ENCODE data around the gene ZNF653. TPM values are rescaled to one million over a fixed set of nuclear protein-coding genes. Genes with fewer than 3 reads are reported as not detected.

ZNF653 gene
- total RNA-seq, 1 experiment from 2014 or later: 10.3 TPM

DNA sequence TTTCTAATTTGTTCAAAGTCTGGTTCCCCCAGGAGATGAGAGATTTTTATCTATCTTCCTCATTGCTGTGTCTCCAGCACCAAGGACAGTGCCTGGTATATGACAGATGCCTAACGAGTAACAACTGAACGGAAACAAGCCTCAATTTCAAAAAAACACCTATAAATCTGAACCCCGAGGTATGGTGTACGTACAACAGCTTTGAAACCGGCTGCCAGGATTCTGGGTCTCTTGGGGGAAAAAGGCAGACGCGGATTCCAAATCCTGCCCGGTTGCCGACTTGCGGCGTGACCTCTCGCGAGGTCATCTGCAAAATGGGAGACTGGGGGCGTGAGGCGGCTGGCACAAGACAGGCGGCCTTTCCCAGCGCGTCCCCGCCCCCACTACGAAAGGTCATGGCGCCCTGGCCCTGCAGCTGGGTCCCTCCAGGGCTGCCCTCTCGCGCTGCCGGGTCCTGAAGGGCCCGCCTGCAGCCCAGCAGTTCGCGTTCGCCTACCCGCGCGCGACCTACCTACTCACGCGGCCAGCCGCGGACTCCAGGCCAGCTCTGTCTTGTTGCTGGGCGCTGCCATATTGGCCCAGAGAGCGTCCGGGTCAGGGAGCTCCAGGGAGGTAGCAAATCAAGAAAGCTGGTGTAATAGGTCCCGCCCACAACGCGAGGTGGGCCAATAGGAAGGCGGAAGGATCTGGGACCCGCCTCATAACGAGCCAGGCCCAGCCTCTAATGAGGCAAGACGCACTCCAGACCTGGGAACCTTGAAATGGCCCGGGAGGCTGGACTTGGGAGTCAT, 23.1 kb upstream of the ZNF653 start, which contains the start of gene ECSIT (continued):
- TF ChIP-seq, protein P1, sequence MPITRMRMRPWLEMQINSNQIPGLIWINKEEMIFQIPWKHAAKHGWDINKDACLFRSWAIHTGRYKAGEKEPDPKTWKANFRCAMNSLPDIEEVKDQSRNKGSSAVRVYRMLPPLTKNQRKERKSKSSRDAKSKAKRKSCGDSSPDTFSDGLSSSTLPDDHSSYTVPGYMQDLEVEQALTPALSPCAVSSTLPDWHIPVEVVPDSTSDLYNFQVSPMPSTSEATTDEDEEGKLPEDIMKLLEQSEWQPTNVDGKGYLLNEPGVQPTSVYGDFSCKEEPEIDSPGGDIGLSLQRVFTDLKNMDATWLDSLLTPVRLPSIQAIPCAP (CRISPR knock-in tag; IDR thresholded peaks at IDR 0.05): no peak

DNA sequence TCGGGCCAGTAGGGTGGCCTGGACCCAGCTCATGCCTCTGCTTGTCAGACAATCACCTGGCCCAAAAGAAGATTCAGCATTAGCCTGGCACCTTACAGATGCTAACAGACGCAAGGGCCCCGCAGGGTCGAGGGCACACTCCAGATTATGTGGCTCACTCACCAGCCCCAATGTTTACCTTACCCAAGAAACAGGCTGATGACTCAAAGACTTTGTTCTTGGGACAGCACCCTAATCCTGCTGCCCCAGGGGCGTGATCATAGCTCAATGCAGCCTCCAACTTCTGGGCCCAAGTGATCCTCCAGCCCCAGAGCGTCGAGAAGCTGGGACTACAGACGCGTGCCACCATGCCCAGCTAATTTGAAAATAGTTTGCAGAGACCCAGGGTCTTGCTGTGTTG, 13.5 kb upstream of the ZNF653 start:
- no peaks in the 10 kb centered on the region for H3K4me1 Mint-ChIP-seq
- 0 out of 2 replicates have a peak, but pooled peaks cover 4% of the 10 kb centered on the region for H3K36me3 Mint-ChIP-seq
- ChIA-PET CTCF (no interaction called here), POLR2A (interaction anchor here (0.7 kb wide), 1 partner anchor 10 kb away, joined by 3 read pairs; the partner anchor contains the start of gene ECSIT)
- DNase-seq (ENCODE audit: low spot score) (no peak), ATAC-seq (no peak)
- H3K9me3 Mint-ChIP-seq: no peaks in the 10 kb centered on the region
- TF ChIP-seq ZNF121 (CRISPR knock-in tag; IDR thresholded peaks at IDR 0.05): no peak
- no peak for TF ChIP-seq NR1H2 (CRISPR knock-in tag; IDR thresholded peaks at IDR 0.05)
- TF ChIP-seq, protein P2, sequence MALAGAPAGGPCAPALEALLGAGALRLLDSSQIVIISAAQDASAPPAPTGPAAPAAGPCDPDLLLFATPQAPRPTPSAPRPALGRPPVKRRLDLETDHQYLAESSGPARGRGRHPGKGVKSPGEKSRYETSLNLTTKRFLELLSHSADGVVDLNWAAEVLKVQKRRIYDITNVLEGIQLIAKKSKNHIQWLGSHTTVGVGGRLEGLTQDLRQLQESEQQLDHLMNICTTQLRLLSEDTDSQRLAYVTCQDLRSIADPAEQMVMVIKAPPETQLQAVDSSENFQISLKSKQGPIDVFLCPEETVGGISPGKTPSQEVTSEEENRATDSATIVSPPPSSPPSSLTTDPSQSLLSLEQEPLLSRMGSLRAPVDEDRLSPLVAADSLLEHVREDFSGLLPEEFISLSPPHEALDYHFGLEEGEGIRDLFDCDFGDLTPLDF (CRISPR knock-in tag; IDR thresholded peaks at IDR 0.05): no peak
- TF ChIP-seq ZBTB21 (CRISPR knock-in tag; IDR thresholded peaks at IDR 0.05; ENCODE audit: borderline replicate concordance): no peak
- no peak overlapping the region for H3K27ac Mint-ChIP-seq
- no peak overlapping the region for H3K4me3 Mint-ChIP-seq
- no peaks in the 10 kb centered on the region for H3K27me3 Mint-ChIP-seq (ENCODE audit: low read depth)

DNA sequence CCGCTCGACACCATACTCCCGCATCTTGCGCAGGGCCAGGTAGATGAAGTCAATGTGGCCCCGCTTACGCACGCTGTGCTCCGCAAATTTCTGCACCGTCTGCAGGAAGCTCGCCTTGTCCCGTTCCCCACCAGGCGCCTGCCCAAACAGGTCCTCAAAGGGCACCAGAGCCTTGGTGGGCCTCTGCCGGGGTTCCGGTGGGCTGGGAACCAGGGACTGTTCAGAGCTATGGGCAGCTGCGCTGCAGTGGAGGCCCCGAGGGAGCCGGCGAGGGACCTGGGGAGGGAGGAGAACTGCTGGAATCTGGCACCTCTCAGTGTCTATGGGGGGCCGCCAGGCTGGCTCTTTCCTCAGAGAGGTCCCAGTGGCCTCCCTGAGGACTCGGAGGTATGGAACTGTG, 8.3 kb upstream of the ZNF653 start:
- no peak for TF ChIP-seq ELF4 (CRISPR knock-in tag; IDR thresholded peaks at IDR 0.05; ENCODE audit: low read depth)
- TF ChIP-seq CBFB (CRISPR knock-in tag; IDR thresholded peaks at IDR 0.05; ENCODE audit: low read depth): no peak
- no peak for TF ChIP-seq ZNF263 (CRISPR knock-in tag; IDR thresholded peaks at IDR 0.05; ENCODE audit: low read depth)
- no peak for TF ChIP-seq KAT7 (CRISPR knock-in tag; IDR thresholded peaks at IDR 0.05; ENCODE audit: borderline replicate concordance)
- TF ChIP-seq TEAD4 (CRISPR knock-in tag; IDR thresholded peaks at IDR 0.05): no peak
- no peaks in the 10 kb centered on the region for H3K9me3 Mint-ChIP-seq
- no peaks in the 10 kb centered on the region for H3K27me3 Mint-ChIP-seq (ENCODE audit: low read depth)
- no peaks in the 10 kb centered on the region for H3K4me1 Mint-ChIP-seq
- H3K27ac Mint-ChIP-seq: no peak overlapping the region
- DNase-seq (ENCODE audit: low spot score): no peak
- H3K36me3 Mint-ChIP-seq: peaks cover 6% of the 10 kb centered on the region
- no peak overlapping the region for H3K4me3 Mint-ChIP-seq
- no peak for ATAC-seq
- ChIA-PET CTCF (interaction anchor here (1.0 kb wide), 2 partner anchors 11 to 131 kb away, joined by 4 read pairs; no protein-coding TSS in a partner anchor), POLR2A (no interaction called here)

DNA sequence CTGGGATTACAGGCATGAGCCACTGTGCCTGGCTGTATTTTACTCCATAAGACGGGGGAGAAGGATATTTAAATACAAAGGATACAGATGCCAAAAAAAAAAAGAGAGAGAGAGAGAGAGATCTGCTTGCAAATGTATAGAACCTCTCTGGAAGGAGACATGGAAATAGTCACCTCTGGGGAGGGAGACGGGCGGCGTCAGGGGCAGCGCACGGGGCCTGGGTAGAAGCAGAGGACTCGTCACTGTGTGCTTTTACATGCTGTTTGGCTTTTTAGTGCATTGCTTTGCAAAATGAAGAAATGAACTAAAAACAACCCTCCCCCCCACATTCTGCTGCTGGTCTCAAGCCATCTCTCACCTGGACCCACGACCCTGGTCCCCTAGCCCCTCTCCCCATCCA, 4.8 kb upstream of the ZNF653 start:
- Mint-ChIP-seq H3K36me3 (peaks cover 6% of the 10 kb centered on the region), H3K4me3 (no peak overlapping the region), H3K4me1 (peaks cover 2% of the 10 kb centered on the region; the same call in 1 of the 2 replicates), H3K9me3 (no peaks in the 10 kb centered on the region), H3K27ac (no peak overlapping the region), H3K27me3 (ENCODE audit: low read depth) (no peaks in the 10 kb centered on the region)
- ChIA-PET POLR2A (no interaction called here), CTCF (no interaction called here)
- ATAC-seq (no peak), DNase-seq (ENCODE audit: low spot score) (no peak)
- TF ChIP-seq ZNF671 (CRISPR knock-in tag; IDR thresholded peaks at IDR 0.05) (no peak), ZNF232 (CRISPR knock-in tag; IDR thresholded peaks at IDR 0.05) (no peak), GTF2I (CRISPR knock-in tag; conservative IDR thresholded peaks at IDR 0.05) (no peak), ELF4 (CRISPR knock-in tag; IDR thresholded peaks at IDR 0.05; ENCODE audit: low read depth) (no peak), SMAD3 (CRISPR knock-in tag; IDR thresholded peaks at IDR 0.05; ENCODE audit: borderline replicate concordance) (no peak), NFATC4 (CRISPR knock-in tag; IDR thresholded peaks at IDR 0.05) (no peak)
- TF ChIP-seq, protein P3, sequence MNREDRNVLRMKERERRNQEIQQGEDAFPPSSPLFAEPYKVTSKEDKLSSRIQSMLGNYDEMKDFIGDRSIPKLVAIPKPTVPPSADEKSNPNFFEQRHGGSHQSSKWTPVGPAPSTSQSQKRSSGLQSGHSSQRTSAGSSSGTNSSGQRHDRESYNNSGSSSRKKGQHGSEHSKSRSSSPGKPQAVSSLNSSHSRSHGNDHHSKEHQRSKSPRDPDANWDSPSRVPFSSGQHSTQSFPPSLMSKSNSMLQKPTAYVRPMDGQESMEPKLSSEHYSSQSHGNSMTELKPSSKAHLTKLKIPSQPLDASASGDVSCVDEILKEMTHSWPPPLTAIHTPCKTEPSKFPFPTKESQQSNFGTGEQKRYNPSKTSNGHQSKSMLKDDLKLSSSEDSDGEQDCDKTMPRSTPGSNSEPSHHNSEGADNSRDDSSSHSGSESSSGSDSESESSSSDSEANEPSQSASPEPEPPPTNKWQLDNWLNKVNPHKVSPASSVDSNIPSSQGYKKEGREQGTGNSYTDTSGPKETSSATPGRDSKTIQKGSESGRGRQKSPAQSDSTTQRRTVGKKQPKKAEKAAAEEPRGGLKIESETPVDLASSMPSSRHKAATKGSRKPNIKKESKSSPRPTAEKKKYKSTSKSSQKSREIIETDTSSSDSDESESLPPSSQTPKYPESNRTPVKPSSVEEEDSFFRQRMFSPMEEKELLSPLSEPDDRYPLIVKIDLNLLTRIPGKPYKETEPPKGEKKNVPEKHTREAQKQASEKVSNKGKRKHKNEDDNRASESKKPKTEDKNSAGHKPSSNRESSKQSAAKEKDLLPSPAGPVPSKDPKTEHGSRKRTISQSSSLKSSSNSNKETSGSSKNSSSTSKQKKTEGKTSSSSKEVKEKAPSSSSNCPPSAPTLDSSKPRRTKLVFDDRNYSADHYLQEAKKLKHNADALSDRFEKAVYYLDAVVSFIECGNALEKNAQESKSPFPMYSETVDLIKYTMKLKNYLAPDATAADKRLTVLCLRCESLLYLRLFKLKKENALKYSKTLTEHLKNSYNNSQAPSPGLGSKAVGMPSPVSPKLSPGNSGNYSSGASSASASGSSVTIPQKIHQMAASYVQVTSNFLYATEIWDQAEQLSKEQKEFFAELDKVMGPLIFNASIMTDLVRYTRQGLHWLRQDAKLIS (CRISPR knock-in tag; IDR thresholded peaks at IDR 0.05; ENCODE audit: borderline replicate concordance): no peak
- TF ChIP-seq, protein P4, sequence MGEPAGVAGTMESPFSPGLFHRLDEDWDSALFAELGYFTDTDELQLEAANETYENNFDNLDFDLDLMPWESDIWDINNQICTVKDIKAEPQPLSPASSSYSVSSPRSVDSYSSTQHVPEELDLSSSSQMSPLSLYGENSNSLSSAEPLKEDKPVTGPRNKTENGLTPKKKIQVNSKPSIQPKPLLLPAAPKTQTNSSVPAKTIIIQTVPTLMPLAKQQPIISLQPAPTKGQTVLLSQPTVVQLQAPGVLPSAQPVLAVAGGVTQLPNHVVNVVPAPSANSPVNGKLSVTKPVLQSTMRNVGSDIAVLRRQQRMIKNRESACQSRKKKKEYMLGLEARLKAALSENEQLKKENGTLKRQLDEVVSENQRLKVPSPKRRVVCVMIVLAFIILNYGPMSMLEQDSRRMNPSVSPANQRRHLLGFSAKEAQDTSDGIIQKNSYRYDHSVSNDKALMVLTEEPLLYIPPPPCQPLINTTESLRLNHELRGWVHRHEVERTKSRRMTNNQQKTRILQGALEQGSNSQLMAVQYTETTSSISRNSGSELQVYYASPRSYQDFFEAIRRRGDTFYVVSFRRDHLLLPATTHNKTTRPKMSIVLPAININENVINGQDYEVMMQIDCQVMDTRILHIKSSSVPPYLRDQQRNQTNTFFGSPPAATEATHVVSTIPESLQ (CRISPR knock-in tag; IDR thresholded peaks at IDR 0.05): no peak
- TF ChIP-seq, protein P5, sequence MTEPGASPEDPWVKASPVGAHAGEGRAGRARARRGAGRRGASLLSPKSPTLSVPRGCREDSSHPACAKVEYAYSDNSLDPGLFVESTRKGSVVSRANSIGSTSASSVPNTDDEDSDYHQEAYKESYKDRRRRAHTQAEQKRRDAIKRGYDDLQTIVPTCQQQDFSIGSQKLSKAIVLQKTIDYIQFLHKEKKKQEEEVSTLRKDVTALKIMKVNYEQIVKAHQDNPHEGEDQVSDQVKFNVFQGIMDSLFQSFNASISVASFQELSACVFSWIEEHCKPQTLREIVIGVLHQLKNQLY (CRISPR knock-in tag; IDR thresholded peaks at IDR 0.05): no peak
- TF ChIP-seq, protein P6, sequence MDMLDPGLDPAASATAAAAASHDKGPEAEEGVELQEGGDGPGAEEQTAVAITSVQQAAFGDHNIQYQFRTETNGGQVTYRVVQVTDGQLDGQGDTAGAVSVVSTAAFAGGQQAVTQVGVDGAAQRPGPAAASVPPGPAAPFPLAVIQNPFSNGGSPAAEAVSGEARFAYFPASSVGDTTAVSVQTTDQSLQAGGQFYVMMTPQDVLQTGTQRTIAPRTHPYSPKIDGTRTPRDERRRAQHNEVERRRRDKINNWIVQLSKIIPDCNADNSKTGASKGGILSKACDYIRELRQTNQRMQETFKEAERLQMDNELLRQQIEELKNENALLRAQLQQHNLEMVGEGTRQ (CRISPR knock-in tag; IDR thresholded peaks at IDR 0.05): no peak
- TF ChIP-seq, protein P7, sequence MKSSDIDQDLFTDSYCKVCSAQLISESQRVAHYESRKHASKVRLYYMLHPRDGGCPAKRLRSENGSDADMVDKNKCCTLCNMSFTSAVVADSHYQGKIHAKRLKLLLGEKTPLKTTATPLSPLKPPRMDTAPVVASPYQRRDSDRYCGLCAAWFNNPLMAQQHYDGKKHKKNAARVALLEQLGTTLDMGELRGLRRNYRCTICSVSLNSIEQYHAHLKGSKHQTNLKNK (CRISPR knock-in tag; IDR thresholded peaks at IDR 0.05): no peak
